ENCODE measurements around the gene PLXNB1.
"Not testable (repeated sequence)": the region's sequence is repeated elsewhere in the genome, so short reads cannot be mapped to it uniquely, and the experiment has no call there.

Gene PLXNB1

GRCh38 chr3:48461767-48462166 is 31.9 kb upstream of the PLXNB1 start:
- not testable (repeated sequence) for DNase-seq

DNA sequence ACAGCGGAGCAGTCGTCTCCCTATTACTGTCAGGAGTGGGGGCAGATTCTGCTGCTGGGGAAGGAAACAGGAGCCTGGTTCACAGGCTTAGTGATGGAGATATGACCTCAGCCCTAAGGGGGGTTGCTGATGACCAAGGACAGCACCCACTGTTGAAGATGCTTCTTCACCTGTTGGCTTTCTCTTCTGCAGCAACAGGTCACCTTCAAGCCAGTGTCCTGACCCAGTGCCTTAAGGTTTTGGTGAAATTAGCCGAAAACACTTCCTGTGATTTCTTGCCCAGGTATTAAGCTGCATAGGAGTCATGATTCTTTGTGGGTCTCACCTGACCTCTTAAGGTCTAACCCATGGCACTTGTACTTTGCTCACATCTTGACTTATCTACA is 30.6 kb upstream of the PLXNB1 start:
- DNase-seq: no peak

- no peak for DNase-seq
These were observed 30.1 kb upstream of the PLXNB1 start for GRCh38 chr3:48459773-48460516.

DNA sequence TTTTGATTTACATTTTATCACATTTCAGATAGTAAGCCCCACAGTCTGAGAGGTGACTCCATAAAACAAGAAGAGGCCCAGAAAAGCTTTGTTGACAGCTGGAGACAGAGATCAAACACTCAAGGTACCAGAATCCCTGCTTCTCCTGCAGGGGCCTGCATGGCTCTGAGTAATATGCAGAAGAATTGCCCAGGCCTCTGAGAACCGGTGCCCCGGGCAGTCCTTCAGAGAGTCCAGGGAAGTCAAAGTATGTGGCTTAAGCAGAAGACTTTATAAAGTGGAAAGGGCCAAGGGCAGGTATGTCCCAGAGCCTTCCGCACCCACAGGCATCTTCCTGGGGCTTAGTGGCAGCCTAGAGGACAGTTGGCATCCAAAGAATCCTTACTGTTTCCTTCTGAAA is 29.4 kb upstream of the PLXNB1 start:
- DNase-seq: no peak

DNA sequence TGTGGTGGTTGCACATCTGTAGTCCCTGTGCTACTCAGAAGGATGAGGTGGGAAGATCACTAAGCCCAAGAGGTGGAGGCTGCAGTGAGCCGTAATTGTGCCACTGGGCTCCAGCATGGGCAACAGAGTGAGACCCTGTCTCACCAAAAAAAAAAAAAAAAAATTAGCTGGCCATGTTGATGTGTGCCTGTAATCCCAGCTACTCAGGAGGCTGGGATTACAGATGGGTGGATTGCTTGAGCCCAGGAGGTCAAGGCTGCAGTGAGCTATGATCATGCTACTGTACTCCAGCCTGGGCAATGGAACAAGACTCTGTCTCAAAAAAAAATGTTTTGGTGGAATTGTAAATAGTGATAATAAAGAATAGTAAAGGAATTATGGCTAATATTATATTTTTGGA is 26.6 kb upstream of the PLXNB1 start:
- no peak for DNase-seq

DNA sequence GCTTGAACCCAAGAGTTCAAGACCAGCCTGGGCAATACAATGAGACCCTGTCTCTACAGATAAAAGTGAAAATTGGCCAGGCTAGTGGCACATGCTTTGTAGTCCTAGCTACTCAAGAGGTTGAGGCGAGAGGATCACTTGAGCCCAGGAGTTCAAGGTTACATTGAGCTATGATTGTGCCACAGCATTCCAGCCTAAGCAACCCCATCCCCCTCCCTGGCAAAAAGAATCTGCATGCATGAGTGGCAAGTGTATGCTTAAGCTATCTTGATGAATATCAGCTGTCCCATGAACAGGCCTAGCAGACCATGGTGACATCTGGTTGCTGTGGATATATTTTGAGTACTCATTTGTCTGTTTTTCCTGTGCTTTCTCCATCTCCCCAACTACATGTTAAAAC is 21.4 kb upstream of the PLXNB1 start:
- DNase-seq: no peak

GRCh38 chr3:48446425-48447193 is 16.7 kb upstream of the PLXNB1 start, which contains the start of gene ATRIP:
ATRIP (plus strand) TSS chr3:48446737; CDS start chr3:48446846, 109 bp downstream.
- peak; percentile 64 to 78 (median 72) for DNase-seq

- DNase-seq: no peak
These were observed 16.1 kb upstream of the PLXNB1 start for GRCh38 chr3:48446043-48446424.

DNA sequence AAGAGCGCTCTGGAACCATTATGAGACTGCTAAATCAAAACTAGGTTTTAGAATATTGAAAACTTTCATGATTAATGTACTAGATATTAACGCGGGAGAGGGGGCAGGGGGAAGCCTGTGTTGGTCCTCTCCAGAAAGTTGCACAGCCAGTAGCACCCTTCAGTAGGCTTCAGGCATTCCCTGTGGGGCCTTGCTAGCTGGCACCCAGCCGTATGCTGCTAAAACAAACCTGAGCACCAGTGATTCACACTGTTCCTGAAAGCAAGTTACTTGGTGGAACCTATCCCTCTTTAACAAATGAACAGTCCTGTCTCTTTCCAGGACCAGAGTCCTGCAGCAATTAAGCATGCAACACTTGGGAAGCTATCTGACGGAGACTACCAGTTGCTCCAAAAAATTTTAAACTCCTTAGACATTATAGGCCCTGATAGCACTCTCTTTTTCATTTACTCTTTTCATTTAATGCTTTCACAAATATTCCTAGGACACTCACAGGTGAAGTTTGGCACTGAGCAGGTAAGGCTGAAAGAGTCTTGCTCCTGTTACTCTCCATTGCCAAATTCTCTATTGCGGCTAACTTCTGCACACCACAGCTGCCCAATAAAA is 15.5 kb upstream of the PLXNB1 start:
- no peak for DNase-seq

GRCh38 chr3:48441940-48442339 is 12.1 kb upstream of the PLXNB1 start:
- no peak for DNase-seq

DNA sequence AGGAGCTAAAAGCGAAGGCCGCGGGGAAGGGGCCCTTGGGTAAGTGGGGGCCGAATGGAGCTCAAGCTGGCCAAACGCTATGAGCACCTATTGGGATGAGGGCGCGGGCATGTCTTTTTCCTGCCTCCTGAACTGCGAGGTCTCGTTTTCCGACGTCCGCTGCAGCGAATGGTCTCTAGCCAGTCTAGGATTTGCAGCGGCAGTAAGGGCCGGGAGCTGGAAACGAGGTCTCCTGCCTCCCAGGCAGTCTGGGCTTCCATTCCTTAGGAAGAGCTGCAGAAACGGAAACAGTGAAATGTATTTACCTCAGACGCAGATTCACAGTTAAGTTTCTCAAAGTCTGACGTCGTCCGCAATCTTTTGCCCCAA is 10.7 kb upstream of the PLXNB1 start:
- DNase-seq: no peak

DNA sequence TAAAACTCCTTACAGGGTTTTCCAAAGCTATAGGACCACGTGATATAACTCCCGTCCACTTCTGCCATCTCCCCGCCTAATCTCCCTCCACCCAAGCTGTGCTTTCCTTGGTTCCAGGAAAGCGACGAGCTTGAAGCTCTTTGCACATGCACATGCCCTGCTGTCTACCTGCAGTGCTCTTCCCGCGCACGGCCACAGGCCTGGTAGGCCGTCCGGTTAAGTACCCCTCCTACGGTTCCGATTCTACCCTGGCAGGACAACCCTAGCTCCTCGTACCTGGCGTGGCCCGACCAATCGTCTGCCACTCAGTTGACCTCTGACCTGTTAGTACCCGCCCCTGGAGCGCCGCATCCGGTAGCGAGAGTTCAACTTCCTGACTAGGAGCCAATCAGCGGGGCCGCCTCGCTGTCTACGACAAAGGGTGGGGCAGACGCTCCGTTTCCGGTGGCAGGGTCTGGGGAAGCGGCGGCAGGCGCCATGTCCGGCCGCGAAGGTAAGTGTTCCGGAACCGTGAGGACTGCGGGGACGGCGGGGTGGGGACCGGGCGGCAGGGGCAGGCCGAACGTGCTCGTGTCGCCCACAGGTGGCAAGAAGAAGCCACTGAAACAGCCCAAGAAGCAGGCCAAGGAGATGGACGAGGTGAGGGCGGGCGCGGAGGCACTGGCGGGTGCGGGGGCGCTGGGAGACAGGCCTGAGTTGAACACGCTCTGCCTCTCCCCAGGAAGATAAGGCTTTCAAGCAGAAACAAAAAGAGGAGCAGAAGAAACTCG is 10.1 kb upstream of the PLXNB1 start, which contains the start of the genes CCDC51 and TMA7:
Gene CCDC51 (minus strand): TSS at position 300 of the 770 bp plus-strand sequence. CDS start 4,991 bp downstream, outside the sequence.
Gene TMA7 (plus strand): TSS at position 438 of the 770 bp plus-strand sequence. CDS start 40 bp downstream, at position 478.
- peak; percentile 95 to 97 (median 96) for DNase-seq

- DNase-seq: no peak
These were observed 7.9 kb upstream of the PLXNB1 start for GRCh38 chr3:48437812-48438211.

- DNase-seq: no peak
These were observed 7.0 kb upstream of the PLXNB1 start for GRCh38 chr3:48436855-48437254.

- no peak for DNase-seq
These were observed 6.5 kb upstream of the PLXNB1 start for GRCh38 chr3:48436477-48436787.

GRCh38 chr3:48435774-48436476 is 6.0 kb upstream of the PLXNB1 start:
- DNase-seq: peak; percentile 63 to 73 (median 70)

- DNase-seq: no peak
These were observed 5.3 kb upstream of the PLXNB1 start for GRCh38 chr3:48435223-48435595.

DNA sequence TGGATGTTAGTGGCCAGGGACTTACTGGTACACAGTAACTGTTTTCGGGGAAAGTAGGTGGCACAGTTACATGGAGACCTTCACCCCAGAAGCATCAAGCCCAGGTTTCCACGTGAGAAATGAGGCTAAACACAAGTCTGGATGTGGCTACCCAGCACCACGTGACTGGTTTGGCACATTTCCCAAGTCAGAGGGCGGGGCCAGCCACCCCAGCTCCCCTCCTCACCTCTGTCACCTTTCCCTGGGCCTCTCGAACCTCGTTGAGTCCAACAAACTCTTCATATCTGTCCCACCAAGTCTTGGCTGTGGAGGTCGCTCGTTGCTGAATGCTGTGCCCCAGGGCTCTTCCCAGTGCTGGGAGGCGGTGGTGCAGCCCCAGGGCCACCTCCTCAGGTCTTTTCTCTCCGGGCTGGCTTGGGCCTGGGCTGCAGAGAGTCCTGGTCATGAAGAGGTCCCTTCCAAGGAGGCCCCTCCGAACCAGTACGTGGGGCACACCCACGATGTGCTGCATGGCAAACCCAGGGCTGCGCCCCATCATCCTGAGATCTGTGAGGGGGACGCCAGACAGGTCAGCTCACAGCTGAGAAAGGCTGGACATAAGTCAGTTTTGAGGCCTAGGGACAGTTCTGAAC is 4.8 kb upstream of the PLXNB1 start:
- DNase-seq: no peak

DNA sequence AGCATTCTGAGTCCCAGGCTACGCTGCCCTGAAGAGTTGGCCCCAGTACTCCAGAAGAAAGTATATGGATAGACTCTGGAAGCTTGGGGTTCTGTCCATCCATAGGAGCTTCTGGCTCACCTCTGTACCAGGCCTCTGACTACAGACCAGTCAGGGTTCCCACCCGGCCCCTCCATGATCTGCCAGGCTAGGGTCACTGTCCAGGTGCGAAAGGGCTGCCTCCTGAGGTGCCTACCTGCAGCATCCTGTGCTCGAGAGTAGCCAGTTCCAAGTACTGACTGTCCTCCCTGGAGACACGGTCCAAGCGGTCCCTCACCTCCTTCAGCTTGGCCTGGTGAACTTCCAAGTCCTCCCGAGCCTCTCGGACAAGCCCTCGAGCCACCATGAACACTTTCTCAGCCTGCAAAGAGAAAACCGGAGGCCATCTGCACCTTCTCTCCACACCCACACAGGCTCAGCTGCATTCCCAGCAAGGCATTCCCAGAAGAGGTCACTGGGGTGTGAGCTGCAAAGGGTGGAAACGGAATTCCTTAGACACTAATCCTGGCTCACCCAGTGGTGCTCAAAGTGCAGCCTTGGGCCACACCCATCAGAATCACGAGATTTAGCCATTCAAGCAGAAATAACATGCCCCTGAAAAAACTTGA is 3.7 kb upstream of the PLXNB1 start:
- DNase-seq: no peak

- no peak for DNase-seq
These were observed 2.8 kb upstream of the PLXNB1 start for GRCh38 chr3:48432411-48433371.

Measured in activated CD4-positive, CD25-positive, alpha-beta regulatory T cell (primary cell).